GM21390 (cell line): Measurements from ENCODE around the gene IRAK2.
A peak's percentile ranks its signal among the peaks of the same experiment; 100 is the strongest.

Source experiments
- ATAC-seq: cut with Tn5 transposase; IDR thresholded peaks from one replicate; pipeline ENCODE4 v1.9.1; 2021; ENCODE audit not compliant: unreplicated experiment

Gene IRAK2

DNA sequence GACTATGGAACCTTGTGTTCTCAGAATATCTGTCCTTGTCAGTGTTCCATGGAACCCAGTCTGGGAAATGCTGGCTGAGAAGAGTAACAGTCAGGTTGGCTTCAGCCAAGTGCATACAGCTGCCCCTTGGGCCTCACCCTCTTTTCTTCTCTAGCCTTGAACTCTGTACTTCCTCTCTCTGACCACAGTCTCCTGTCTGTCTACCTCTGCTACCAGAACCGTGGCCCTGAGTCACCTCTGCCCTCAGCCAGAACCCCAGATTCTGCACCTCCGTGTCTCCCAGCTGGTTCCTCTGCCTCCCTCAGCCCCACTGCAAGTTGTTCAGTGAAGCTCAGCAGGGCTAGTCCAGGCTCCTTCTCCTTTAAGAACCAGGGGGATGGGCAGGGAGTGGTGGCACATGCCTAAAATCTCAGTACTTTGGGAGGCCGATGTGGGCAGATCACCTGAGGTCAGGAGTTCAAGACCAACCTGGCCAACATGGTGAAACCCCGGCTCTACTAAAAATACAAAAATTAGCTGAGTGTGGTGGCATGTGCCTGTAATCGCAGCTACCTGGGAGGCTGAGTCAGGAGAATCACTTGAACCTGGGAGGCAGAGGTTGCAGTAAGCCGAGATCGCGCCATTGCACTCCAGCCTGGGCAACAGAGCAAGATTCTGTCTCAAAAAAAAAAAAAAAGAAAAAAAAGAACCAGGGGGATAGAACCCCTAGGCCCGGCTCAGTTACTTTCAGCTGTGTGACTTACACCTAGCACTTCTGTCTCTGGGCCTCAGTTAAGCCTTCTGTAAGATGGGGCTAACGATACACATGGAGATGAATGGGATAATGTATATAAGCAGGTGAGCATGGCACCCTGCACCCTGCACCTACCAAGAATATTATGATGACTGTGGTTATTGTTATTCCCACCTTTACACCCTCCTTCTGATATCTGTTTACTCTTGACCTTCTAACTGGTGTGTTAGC, 59.2 kb downstream of the IRAK2 start:
- ATAC-seq, result peak; percentile 62

DNA sequence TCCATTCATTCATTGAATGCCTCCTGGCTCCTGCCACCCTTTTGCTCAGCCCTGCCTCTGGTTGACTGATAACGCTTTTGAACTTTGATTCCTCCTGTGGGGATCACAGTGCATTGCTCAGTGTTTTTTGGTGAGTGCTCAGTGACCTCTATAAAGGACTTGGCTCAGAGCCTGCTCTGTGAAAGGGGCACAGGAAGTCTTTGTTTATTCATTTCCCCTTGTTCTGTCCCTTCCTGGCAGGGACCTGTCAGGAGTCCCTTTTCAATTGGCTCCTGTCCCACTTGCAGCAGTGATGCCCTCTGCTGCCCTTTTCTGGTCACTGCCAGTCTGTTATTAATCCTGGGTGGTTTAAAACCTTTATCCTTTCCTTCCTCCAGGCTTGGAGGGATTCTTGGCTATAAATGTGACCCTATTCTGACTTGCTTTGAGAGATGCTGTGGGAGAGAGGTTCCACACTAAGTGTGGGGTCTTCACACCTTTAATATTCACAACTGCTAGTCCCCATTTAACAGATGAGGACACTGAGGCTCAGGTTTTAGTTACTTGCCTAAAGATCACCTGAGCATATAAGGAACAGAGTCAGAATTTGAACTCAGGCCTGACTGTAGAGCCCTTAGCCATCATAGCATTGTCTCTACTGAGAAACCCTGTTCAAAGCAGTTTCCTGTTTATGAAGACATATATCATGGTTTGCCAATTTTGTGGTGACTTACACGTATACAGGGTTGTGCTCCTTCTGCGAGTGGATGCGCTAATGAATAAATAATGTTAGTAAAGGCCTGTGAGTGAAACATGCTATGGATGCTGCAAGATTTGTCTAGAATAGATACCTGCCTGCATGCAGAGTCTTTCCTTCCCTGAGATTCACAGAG, 60.3 kb downstream of the IRAK2 start:
- ATAC-seq, result peak; percentile 42

DNA sequence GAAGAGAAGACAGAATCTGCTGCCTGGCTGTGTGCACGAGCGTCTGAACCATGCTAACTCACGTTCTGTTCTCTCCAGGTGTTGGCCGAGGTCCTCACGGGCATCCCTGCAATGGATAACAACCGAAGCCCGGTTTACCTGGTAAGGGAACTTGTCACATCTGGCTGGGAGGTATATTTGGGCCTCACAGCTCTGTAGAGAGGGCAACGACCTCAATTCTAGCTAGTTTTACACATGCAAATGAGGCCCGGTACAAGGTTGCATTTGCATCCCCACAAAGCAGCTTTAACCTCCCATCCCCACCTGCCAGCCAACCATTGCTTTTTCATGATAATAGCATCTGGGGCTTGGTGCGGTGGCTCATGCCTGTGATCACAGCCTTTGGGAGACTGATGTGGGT, 61.6 kb downstream of the IRAK2 start:
- peak; percentile 36 for ATAC-seq

DNA sequence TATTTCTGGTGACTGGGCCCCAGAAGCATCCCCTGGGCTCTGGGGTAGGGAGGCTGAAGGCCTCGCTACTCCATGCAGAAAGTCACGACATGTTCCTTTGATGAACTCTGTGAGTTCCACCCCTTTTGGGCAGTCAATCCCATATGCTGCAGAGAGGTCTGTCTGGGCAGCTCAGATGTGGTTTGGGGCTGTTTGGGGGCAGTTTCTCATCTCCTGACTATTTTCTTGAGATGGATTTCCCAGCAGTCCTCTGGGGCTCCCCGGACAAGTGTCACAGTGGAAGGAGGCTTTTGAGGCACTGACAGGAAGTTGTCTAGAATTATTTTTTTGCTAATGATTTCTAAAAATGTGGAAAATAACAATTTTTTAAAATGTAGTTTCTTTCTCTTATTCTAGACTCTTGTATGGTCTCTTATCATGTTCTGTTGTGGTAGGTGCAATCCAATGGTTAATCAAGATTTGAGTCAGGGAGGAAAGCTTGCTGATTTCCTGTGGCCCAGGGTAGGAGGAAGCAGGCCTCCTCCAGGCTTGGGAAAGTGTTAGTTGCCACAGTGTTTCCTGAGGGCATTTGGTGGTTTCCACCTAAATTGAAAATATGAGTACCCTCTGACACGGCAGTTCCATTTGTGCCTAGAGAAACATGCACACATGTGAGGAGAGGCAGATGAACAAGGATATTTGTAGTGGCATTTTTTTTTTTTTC, 63.7 kb downstream of the IRAK2 start:
- ATAC-seq, result no peak

DNA sequence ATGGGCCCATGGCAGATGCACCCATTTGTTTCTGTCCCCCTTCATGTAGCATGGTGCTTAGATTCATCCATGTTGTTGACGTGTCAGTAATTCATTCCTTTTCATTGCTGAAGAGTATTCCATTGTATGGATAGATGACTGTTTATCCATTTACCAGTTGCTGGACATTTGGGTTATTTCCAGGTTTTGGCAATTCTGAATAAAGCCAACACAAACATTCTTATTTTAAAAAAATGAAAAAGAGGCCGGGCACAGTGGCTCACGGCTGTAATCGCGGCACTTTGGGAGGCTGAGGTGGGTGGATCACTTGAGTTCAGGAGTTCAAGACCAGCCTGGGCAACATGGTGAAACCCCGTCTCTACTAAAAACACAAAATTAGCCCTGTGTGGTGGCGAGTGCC, 64.9 kb downstream of the IRAK2 start:
- no peak for ATAC-seq

DNA sequence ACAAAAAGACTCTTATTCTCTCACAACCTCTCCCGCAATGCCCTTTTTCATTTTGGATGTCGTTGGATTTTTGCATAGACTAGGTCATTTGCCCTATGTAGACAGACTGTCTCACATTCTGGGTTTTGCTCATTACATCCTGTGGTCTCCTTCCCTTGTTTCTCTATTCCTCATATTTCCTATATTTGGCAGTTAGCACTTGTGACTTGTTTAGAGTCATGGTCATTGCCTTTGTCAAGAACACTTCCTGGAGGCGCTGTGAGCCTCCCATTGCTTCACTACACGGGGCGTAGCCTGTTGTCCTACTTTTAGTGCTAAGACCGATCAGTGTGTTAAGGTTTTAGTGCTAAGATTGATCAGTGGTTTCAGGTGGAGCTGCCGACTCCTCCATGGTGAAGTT, 67.4 kb downstream of the IRAK2 start:
- ATAC-seq, result no peak

DNA sequence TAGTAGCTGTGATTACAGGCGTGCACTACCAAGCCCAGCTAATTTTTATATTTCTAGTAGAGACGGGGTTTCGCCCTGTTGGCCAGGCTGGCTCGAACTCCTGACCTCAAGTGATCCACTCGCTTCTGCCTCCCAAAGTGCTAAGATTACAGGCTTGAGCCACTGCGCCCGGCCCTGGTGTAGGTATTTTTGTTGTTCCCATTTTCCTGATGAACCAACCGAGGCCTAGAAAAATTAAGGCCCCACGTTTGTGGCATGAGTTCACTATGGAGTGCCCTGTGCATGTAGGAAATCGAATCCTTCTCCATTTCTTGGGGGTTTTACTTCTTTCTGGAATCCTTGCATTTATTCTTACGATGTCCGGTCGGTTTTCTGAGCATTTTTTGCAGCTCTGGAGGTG, 69.3 kb downstream of the IRAK2 start:
- ATAC-seq, result no peak

DNA sequence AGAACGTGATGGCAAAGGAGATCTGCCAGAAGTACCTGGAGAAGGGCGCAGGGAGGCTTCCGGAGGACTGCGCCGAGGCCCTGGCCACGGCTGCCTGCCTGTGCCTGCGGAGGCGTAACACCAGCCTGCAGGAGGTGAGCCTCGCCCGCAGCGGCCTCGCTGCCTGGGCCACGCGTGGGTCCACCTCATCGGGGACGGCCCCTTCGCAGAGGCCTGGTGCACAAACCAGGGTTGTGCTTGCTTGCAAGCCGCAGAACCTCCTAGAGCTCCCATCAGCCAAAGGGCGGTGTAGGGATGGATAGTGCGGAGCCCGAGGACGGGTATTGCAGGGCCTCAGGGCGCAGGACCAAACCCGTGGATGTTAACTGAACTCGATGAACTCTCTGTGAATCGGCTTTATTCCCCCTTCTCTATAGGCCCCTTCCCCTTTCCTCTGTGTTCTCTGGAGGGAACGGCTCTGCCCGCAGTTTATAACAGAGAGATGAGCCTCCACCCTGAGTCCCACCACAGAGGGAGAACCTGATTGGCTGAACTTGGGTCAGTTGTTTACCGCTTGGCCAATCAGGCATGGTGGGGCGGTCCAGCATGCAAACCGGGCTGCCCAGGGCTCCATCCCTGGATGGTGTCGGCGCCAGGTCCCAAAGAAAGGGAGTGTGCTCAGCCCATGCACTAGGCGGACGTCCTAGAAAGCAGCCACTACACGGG, 70.0 kb downstream of the IRAK2 start:
- no peak for ATAC-seq

DNA sequence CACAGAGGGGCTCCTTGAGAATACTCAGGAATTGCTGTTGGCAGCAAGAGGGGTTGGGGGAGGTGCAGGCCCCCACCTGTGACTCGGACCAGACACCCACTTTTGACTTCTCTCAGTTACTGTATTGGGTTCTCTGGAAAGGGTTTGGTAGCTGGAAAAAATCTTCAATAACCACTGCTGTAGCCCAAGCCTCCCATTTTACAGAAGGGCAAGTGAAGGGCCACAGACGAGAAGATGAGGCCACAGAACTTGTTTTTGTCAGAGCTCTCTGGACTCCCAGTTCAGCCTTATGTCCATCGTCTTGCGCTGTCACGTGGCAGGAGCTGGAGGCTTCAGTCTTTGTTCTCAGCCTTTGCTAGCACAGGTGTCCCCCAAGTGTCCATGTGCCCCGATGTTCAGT, 70.8 kb downstream of the IRAK2 start:
- ATAC-seq, result no peak

DNA sequence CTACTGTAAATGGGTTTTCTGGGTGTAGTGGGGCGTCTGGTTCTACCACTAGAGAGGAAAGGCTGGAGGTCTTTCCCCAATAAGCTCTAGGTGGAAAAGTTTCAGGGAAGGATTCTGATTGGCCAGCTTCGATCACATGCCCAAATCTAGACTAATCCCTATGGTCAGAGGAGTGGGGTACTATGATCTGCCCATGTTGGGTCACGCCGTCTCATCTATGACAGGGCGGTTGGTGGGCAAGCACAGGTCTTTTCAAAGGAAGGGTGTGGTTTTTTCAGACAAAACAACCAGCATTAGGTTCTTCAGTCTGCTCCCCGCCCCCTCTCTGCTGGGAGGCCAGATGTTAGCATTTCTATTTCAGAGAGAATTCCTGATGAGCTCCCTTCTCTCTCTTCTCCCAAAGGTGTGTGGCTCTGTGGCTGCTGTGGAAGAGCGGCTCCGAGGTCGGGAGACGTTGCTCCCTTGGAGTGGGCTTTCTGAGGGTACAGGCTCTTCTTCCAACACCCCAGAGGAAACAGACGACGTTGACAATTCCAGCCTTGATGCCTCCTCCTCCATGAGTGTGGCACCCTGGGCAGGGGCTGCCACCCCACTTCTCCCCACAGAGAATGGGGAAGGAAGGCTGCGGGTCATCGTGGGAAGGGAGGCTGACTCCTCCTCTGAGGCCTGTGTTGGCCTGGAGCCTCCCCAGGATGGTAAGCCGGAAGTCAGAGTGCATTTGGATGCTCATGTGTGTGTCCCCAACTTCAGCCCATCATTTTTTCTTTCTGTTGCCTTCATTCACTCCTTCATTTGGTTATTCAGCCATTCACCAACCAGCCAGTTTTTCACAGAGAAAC, 73.8 kb downstream of the IRAK2 start:
- no peak for ATAC-seq

DNA sequence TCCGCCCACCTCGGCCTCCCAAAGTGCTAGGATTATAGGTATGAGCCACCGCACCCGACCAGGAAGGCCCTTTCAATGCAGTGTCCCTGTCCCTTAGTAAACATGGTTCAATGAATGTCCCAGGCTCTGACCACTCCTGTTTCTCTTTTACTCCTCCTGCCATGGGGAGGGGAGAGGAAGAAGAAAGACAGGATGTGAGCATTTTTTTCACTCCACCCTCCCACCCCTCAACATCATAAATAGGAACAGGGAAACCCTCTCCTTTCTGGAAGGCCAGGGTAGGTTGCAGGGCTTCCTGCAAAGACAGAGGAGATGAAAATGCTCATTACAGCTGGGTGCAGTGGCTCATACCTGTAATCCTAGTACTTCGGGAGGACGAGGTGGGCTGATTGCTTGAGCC, 76.1 kb downstream of the IRAK2 start:
- ATAC-seq, result no peak

DNA sequence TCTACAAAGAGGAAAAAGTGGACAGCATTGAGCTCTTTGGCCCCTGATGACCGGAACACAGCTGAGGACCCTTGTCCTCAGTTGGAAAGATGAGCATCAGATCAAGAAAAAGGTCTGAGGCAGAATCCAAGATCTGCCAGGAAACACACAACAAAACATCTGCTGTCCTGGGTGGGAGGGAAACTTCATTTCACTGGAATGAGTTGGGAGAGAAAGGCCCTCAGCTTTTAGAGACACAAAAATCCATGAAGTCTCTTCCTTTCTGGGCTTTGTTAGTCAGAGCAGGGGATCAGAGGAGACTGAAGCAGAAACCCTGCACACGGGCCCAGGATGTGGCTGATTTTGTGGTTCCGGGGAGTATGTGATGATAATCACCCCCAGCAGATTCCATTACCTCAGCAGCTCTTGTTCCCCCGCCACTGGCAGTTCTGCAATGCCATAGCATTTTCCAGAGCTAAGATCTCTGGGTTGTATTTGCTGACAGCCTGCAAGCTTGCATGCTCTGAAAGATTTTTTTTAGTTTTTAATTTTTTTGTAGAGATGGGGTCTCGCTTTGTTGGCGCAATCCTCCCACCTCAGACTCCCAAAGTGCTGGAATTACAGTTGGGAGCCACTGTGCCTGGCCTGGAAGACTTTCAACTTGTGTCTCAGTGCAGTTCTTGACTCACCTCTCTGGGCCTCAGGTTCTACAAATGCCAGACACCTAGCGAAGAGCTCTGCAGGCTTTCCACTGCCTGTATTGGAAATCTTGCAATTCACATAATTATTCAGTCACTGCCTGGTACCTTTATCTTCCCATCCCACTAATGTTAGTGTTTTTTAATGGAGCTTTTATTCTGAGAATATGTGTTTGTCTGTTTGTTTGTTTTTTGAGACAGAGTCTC, 77.7 kb downstream of the IRAK2 start:
- ATAC-seq, result no peak

DNA sequence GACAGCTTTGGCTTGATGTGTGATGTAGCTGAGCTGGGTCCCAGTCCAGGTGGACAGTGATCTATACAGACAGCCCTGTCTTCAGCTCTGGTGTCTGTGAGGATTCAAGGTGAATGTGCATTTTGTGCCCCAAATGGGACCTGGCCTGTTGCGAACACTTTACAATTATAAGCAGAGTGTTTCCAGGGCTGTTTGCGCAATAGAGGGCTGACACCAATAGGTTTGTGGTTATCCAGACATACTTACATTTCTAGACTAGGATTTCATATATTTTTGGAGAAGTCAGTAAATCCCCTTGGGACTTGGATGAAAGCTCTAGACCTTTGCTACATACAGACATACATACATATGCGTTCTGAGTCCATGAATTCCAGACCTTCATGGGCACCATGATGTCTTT, 79.3 kb downstream of the IRAK2 start:
- no peak for ATAC-seq

DNA sequence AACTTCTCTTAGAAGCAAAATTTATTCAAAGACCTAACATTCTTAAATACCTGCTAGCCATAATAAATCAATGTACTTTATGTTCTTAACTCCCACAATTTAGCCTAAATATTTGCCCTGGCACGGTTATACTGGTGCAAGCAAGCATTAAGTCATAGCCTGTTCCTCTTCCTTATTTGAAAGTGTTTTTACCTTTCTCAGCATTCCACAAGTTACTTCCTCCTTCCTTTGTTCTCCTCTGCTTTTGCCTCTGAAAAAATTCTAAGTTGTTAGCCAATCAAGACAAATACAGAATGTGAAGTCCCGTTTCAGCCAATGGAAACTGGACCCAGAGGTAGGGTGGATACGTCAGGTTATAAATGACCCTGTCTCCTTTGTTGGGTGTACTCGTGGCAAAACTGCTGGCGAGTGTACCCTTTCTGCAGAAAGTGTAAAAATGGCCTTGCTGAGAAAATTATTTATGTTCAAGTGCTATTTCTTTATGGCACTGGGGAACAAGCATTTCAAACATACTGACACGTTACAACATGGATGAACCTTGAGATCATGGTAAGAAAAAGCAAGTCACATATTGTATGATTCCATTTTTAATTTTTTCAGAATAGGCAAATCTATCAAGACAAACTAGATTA, 80.5 kb downstream of the IRAK2 start:
- ATAC-seq, result no peak

DNA sequence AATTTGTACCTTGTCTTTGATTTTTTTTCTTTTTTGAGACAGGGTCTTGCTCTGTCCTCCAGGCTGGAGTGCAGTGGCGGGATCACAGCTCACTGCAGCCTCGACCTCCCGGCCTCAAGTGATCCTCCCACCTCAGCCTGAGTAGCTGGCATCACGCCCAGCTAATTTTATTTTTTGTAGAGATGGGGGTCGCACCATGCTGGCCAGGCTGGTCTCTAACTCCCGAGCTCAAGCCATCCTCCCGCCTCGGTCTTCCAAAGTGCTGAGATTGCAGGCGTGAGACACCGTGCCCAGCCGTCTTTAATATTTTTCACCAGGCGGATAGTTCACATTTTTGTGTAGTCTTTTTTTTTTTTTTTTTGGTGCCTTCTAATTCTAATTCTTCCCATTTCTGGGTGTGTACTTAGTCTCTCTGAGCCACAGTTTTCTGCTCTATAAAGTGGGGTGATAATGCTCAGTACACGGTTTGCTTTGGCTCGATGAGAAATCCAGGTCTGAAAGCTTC, 83.0 kb downstream of the IRAK2 start:
- no peak for ATAC-seq

DNA sequence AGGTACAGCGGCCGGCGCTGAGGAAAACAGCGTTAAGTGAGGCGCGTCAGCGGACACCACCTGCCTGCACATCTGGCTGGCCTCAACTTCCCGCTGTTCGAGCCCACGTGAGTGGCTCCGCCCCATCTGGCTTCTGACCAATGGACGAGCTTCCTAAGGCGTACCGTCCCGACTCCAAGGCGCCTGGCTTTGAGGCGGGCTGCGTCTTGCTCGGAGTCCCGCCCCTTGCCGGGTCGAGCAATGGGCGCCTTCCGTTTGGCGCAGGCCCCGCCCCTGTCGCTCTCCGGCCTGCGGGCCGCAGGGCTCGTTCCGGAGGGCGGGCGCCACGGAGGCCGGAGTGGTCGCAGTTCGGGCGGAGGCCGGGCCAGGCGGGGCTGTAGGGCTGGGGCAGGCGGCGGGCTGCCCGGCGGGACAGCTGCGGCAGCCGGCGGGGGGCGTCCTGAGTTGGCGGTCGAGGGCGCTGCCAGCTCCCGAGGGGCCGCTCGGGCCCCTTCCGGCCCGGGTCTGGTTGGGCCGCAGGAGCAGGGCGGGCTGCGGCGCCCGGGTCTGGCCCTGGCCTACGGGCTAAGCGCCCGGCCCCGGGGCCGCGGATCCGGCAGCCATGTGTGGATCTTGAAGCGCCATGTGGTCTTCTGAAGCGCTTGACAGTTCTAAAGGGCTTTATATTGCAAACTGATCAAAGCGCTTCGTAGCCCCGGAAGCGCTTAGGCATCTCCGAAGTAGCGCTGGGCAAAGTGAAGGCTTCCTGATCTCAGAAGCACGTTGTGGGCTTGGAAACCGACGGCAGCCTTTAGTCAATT, 83.7 kb downstream of the IRAK2 start, which contains the start of gene TATDN2:
Gene TATDN2, plus strand, starts transcription at position 276 of the 800 bp plus-strand sequence. CDS start 742 bp downstream, outside the sequence.
- peak; percentile 94 for ATAC-seq
